ENCODE measurements around the gene MORN5. TPM values are rescaled to one million over a fixed set of nuclear protein-coding genes. Genes with fewer than 3 reads are reported as not detected.

MORN5 gene
- total and polyA plus RNA-seq, 8 donors, result 1.2 to 7.2 (median 4.2) TPM; not detected in 1

DNA sequence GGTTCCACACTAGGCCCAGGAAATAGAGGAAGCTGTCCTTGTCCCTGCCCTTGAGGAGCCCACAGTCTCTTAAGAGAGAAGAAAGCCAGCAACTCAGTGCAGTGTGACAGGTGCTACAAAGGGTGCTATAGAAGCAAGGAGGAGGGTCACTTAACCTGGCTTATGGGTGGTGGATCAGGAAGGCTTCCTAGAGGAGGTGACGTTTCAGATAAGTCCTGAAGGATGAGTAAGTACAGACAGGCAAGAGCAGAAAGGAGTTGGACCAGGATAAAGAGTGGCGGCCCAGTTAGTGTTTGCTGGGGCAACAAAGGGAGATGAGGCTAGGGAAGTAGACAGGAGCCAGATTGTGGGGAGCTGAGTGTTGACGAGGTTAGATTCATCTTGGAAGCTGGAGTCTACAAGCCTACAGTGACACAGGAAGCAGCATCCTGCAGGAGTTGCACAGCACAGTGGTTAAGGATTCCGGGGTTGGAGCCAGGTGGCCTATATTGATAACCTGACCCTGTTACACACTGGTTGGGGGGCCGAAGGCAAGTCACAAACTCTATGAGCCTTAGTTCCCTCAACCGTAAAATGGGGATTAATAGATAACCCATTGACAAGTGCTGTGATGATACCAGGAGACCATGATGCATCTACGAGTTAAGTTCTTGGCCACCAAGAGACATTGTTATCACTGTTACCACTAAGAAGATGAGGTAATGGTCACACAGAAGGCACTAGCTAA, 74.5 kb downstream of the MORN5 start:
- Histone ChIP-seq H3K27ac (no peak overlapping the region), H3K9me3 (no peaks in the 10 kb centered on the region), H3K4me3 (no peak overlapping the region), H3K4me1 (peaks cover 0 to 1% of the 10 kb centered on the region in 2 donors), H3K27me3 (peaks cover 9 to 27% of the 10 kb centered on the region in 2 donors), H3K36me3 (peaks cover 0 to 11% of the 10 kb centered on the region in 2 donors)
- intact Hi-C loops (cut with DNase I), result no loop called here
- TF ChIP-seq, protein P1, sequence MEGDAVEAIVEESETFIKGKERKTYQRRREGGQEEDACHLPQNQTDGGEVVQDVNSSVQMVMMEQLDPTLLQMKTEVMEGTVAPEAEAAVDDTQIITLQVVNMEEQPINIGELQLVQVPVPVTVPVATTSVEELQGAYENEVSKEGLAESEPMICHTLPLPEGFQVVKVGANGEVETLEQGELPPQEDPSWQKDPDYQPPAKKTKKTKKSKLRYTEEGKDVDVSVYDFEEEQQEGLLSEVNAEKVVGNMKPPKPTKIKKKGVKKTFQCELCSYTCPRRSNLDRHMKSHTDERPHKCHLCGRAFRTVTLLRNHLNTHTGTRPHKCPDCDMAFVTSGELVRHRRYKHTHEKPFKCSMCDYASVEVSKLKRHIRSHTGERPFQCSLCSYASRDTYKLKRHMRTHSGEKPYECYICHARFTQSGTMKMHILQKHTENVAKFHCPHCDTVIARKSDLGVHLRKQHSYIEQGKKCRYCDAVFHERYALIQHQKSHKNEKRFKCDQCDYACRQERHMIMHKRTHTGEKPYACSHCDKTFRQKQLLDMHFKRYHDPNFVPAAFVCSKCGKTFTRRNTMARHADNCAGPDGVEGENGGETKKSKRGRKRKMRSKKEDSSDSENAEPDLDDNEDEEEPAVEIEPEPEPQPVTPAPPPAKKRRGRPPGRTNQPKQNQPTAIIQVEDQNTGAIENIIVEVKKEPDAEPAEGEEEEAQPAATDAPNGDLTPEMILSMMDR (IDR thresholded peaks at IDR 0.05), result no peak
- ATAC-seq (no peak), DNase-seq (no peak)

DNA sequence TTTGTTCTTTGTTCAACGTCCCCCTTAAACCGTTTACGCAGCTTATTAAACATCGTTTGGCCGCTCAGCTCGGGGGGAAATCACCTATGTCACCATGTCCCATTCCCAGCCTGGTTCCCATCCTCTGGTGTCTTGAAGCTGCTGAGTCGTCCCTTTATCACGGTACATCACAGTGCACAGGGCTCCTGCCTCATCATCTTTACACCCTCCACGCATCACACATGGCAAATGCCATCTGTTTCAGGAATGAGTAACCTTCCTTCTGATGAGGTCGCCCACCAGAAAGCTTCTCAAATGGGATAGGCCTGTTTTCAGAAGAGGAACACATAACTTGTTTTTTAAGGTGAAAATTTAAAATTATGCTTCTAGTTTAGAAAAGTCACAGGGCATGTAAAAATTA, 77.0 kb downstream of the MORN5 start:
- Histone ChIP-seq H3K27ac (no peak overlapping the region), H3K9me3 (no peaks in the 10 kb centered on the region), H3K27me3 (peaks cover 0 to 3% of the 10 kb centered on the region in 2 donors), H3K36me3 (peaks cover 0 to 33% of the 10 kb centered on the region in 2 donors), H3K4me3 (no peak overlapping the region), H3K4me1 (no peaks in the 10 kb centered on the region)
- ATAC-seq (no peak), DNase-seq (no peak)
- intact Hi-C loops (cut with DNase I), result no loop called here
- TF ChIP-seq, protein P1 (IDR thresholded peaks at IDR 0.05), result no peak

DNA sequence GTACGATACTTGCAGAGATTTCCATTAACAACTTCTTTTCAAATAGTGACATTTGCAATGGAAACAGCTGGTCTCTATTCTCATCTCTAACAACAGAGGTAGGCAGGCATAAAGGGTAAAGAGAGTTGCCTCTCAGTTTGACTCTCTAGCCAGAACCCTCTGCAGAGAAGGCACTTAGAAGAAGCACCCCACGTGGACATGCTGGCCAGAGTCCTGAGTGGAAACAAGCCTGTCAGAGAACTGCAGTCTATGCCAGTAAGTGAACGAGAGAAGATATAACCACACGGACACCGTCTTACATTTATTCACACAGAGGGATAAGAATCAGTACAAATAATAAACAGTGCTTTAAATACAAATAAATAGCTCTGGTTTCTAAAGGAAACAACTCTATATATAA, 80.0 kb downstream of the MORN5 start:
- no peak for ATAC-seq

GRCh38 chr9:122244349-122244748, 84.6 kb downstream of the MORN5 start:
- TF ChIP-seq, protein P1 (IDR thresholded peaks at IDR 0.05), result no peak
- intact Hi-C loops (cut with DNase I), result no loop called here
- Histone ChIP-seq H3K27ac (no peak overlapping the region), H3K4me1 (peaks cover 0 to 4% of the 10 kb centered on the region in 2 donors), H3K36me3 (peaks cover 0 to 98% of the 10 kb centered on the region in 2 donors), H3K9me3 (no peaks in the 10 kb centered on the region), H3K4me3 (no peak overlapping the region), H3K27me3 (no peaks in the 10 kb centered on the region)
- no peak for ATAC-seq
- no peak for DNase-seq

More for the DNA sequence above, 80.0 kb downstream of the MORN5 start:
- TF ChIP-seq, protein P1 (IDR thresholded peaks at IDR 0.05), result no peak
- no peak overlapping the region for H3K27ac ChIP-seq
- H3K4me1 ChIP-seq, result no peaks in the 10 kb centered on the region
- H3K27me3 ChIP-seq, result no peaks in the 10 kb centered on the region
- DNase-seq, result no peak
- H3K4me3 ChIP-seq, result no peak overlapping the region
- peaks cover 0 to 64% of the 10 kb centered on the region in 2 donors for H3K36me3 ChIP-seq
- intact Hi-C loops (cut with DNase I), result no loop called here
- H3K9me3 ChIP-seq, result no peaks in the 10 kb centered on the region

GRCh38 chr9:122246666-122247065, 87.0 kb downstream of the MORN5 start:
- Histone ChIP-seq H3K36me3 (peaks cover 0 to 99% of the 10 kb centered on the region in 2 donors), H3K27me3 (no peaks in the 10 kb centered on the region), H3K27ac (no peak overlapping the region), H3K4me1 (peaks cover 0 to 4% of the 10 kb centered on the region in 2 donors), H3K9me3 (no peaks in the 10 kb centered on the region), H3K4me3 (no peak overlapping the region)
- no peak for DNase-seq
- TF ChIP-seq, protein P1 (IDR thresholded peaks at IDR 0.05), result no peak
- intact Hi-C loops (cut with DNase I), result no loop called here
- ATAC-seq, result no peak
